ENCODE results near the gene AKAP13. TPM values are rescaled to one million over a fixed set of nuclear protein-coding genes. Genes with fewer than 3 reads are reported as not detected.

The AKAP13 gene
- total RNA-seq, 2 experiments from 2014 or later: 104 to 106 TPM

DNA sequence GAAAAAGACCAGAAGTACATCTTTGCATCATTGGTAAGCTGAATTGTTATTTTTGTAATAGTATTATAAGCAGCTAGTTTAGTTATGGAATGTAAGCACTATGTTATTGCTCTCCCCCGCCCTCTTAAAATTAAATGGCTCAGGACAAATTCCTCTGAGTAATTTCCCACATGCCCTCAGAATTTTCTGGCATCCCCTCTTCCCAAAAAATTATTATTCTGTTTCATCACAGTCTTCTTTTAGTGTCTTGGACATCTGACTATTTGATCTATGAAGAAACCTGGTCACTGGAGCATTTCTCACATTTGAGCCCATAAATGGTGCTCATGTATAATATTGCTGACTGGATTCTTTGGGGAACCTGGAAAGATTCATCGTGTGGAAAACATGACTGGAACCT lies 346.1 kb downstream of the AKAP13 start:
- POLR2A ChIA-PET: interaction anchor here (0.6 kb wide), 1 partner anchor 140 kb away, joined by 5 read pairs; no protein-coding TSS in a partner anchor
- CTCF ChIA-PET: interaction anchor here (0.5 kb wide), 1 partner anchor 145 kb away, joined by 3 read pairs; no protein-coding TSS in a partner anchor

GRCh38 chr15:85727068-85727467 lies 346.7 kb downstream of the AKAP13 start:
- POLR2A ChIA-PET: no interaction called here
- CTCF ChIA-PET: interaction anchor here (0.5 to 0.7 kb wide), 2 partner anchors 134 to 146 kb away, joined by 3 read pairs; no protein-coding TSS in a partner anchor

GRCh38 chr15:85730001-85730820 lies 349.8 kb downstream of the AKAP13 start:
- CTCF ChIA-PET: interaction anchor here (0.8 to 1.4 kb wide), 6 partner anchors 9 to 111 kb away, joined by 3 to 5 read pairs (median 3); no protein-coding TSS in a partner anchor

GRCh38 chr15:85733416-85733815 lies 353.0 kb downstream of the AKAP13 start:
- CTCF ChIA-PET: interaction anchor here (2.3 to 2.6 kb wide), 2 partner anchors 10 to 107 kb away, joined by 7 to 8 read pairs; no protein-coding TSS in a partner anchor
- POLR2A ChIA-PET: interaction anchor here (0.6 kb wide), 1 partner anchor 69 kb away, joined by 3 read pairs; no protein-coding TSS in a partner anchor

More at GRCh38 chr15:85730001-85730820, 349.8 kb downstream of the AKAP13 start:
- POLR2A ChIA-PET: no interaction called here

DNA sequence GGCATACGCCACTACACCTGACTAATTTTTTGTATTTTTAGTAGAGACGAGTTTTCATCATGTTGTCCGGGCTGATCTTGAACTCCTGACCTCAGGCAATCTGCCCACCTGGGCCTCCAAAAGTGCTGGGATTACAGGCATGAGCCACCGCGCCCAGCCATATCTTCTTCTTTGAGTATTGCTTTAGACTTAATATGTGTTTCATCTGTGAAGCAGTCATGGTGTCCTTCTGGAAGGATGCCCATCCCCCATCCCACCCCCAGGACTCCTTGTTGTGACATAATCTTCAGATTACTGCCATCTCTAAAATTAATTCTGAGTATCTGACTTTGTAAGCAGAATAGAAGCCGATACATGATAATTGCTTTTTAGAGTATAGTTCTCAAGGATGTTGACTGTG lies 356.7 kb downstream of the AKAP13 start:
- ChIA-PET CTCF (interaction anchor here (1.6 kb wide), 1 partner anchor 440 kb away, joined by 3 read pairs; no protein-coding TSS in a partner anchor), POLR2A (no interaction called here)

DNA sequence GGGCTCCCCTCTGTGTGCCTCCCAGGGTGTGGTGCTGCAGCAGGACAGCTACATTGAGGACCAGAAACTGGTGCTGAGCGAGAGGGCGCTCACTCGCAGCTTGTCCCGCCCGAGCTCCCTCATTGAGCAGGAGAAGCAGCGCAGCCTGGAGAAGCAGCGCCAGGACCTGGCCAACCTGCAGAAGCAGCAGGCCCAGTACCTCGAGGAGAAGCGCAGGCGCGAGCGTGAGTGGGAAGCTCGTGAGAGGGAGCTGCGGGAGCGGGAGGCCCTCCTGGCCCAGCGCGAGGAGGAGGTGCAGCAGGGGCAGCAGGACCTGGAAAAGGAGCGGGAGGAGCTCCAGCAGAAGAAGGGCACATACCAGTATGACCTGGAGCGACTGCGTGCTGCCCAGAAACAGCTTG lies 360.6 kb downstream of the AKAP13 start:
- CTCF ChIA-PET: interaction anchor here (0.6 kb wide), 1 partner anchor 39 kb away, joined by 3 read pairs; no protein-coding TSS in a partner anchor
- POLR2A ChIA-PET: no interaction called here

GRCh38 chr15:85741662-85742061 lies 361.3 kb downstream of the AKAP13 start:
- ChIA-PET CTCF (interaction anchor here (0.5 kb wide), 1 partner anchor 12 kb away, joined by 3 read pairs; no protein-coding TSS in a partner anchor), POLR2A (no interaction called here)

- POLR2A ChIA-PET: no interaction called here
- CTCF ChIA-PET: interaction anchor here (0.5 to 1.4 kb wide), 2 partner anchors 9 to 12 kb away, joined by 3 to 7 read pairs; no protein-coding TSS in a partner anchor
Observed at GRCh38 chr15:85742186-85742821, 361.9 kb downstream of the AKAP13 start.

GRCh38 chr15:85743392-85744055 lies 363.1 kb downstream of the AKAP13 start:
- CTCF ChIA-PET: interaction anchor here (1.4 kb wide), 1 partner anchor 10 kb away, joined by 7 read pairs; no protein-coding TSS in a partner anchor
- POLR2A ChIA-PET: no interaction called here

- CTCF ChIA-PET: no interaction called here
Observed at GRCh38 chr15:85744579-85744978, 364.2 kb downstream of the AKAP13 start.

DNA sequence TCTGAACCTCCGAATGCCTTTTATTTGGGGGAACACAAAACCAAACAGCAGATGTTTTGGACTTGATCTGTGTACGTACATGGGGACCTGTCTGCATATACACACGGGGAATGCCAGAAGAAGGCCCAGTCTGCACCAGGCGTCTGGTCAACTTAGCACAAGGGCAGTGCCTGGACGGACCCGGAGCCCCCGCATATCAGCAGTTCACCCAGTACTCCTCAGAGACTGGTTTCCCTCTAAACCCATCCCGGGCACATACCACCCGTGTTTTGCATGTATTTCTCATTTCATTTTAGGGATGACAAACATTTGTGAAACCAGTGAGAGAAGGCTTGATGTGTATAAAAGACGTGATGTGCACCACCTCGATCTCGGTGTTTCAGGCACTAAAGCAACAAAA lies 364.6 kb downstream of the AKAP13 start:
- ChIA-PET POLR2A (no interaction called here), CTCF (no interaction called here)

More at GRCh38 chr15:85744579-85744978, 364.2 kb downstream of the AKAP13 start:
- POLR2A ChIA-PET: no interaction called here

GRCh38 chr15:85745525-85746150 lies 365.2 kb downstream of the AKAP13 start:
- CTCF ChIA-PET: interaction anchor here (0.6 kb wide), 1 partner anchor 752 kb away, joined by 4 read pairs; no protein-coding TSS in a partner anchor
- POLR2A ChIA-PET: no interaction called here

DNA sequence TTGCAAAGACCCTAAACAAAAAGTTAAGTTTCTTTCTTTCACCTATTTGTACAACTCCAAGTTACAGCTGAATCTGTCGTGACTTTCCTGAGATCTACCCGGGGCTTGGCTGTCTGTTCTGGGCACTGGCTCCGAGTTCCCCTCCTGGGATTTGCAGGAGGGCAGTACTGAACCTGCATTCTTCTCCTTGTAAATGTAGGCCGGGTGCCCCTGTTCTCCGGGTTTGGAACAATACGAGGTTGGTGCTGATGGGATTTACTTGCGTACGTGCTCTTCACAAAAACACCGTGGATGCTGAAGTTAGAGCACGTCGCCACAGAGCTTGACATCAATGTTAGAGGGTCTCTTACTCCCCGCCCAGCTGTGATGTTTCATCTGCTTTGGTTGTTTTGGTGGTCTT lies 366.2 kb downstream of the AKAP13 start:
- ChIA-PET POLR2A (no interaction called here), CTCF (no interaction called here)

DNA sequence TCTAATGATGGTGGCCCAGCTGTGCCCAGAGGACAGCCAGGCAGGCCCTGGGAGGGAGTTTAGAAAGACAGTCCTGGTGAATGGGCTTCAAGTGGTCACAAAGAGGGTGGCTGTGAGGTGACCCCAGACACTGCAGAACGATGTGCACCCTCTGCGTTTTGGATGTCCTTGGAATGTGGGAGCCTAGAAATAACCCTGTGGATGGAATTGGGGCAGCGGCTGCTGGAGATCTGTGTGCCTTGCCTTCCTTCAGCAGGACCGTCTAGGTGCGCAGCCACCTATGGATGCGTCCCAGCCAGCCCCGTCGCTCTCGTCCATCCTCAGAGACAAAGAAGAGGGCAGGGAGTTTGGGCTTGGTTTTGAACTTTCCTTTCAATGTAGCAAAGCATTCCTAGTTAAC lies 367.8 kb downstream of the AKAP13 start:
- ChIA-PET POLR2A (no interaction called here), CTCF (no interaction called here)

DNA sequence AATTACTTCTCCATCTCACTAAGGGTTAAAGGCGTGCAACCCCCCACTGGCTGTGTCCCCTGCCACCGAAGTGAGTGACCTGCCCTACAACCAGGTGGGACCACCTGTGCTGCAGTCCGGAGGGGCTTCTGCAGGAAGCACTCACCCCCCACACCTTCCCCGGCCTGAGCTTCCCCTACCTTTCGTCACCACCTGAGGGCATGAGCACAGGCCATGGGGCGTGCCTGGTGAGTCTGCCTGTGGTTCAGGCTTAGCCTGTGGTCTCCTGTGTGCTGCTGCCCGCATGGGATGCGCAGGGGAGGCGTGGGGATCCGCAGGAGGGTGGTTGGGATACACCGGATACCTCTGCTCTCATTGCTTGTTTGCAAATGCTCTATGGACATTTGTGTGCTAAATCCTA lies 368.3 kb downstream of the AKAP13 start:
- ChIA-PET POLR2A (no interaction called here), CTCF (no interaction called here)

DNA sequence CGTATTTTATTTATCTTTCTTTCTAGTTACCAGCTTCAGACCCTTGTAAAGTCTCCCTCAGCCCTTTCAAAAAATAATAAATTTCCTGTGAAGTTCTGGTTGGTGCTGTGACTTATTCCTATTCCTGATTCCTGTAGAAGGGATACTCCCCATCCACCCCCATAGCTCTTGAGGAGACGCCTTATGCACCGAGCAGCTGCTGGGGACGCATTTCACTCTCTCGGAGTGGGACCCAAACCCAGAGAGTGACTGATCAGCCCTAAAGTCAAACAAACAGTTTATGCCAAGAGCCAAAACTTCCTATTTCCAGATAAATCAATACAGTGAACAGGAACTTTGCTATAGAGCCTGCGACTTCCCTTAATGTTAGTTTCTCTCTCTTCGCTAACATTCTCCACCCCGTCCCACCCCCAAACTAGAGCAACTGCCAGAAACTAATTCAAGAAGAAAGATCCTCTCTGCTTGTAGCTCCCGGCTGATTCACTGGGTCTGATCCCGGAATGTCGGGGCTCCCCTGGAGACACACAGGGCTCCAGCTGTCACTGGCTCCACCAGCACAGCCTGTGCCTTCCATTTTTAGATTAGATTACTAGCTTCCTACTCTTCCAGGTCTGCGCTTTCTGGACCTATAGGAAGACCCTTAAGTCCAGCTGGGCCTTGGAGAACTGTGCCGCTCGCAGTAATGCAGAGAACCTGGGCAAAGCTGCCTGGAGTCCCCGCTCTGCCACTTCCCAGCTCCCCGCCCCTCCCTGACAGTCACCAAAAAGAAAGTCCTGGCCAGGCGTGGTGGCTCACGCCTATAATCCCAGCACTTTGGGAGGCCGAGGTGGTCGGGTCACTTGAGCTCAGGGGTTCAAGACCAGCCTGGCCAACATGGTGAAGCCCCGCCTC lies 369.1 kb downstream of the AKAP13 start:
- ChIA-PET POLR2A (interaction anchor here (0.7 kb wide), 1 partner anchor 597 kb away, joined by 3 read pairs; no protein-coding TSS in a partner anchor), CTCF (no interaction called here)

GRCh38 chr15:85750319-85751290 lies 370.2 kb downstream of the AKAP13 start:
- ChIA-PET CTCF (interaction anchor here (0.6 kb wide), 1 partner anchor 27 kb away, joined by 3 read pairs; no protein-coding TSS in a partner anchor), POLR2A (interaction anchor here (0.7 kb wide), 1 partner anchor 596 kb away, joined by 3 read pairs; no protein-coding TSS in a partner anchor)

Data from activated CD8-positive, alpha-beta memory T cell treated with anti-CD3 and anti-CD28 coated beads for 36 hours (primary cell).